Measurements from ENCODE around the gene CDKN2B-AS1. TPM values are rescaled to one million over a fixed set of nuclear protein-coding genes. Genes with fewer than 3 reads are reported as not detected.
A peak's percentile ranks its signal among the peaks of the same experiment; 100 is the strongest.

Gene CDKN2B-AS1
- total and polyA plus RNA-seq, 10 donors, result 0.90 to 6.6 (median 2.5) TPM

GRCh38 chr9:22009506-22009867, 14.9 kb downstream of the CDKN2B-AS1 start:
- peak in 1 of 3 donors; percentile 77 for TF ChIP-seq POLR2AphosphoS5 (IDR thresholded peaks at IDR 0.05)
- TF ChIP-seq CTCF (IDR thresholded peaks at IDR 0.05 in 8 of 11, conservative IDR thresholded peaks at IDR 0.05 in 3 of 11), result no peak
- TF ChIP-seq POLR2A (IDR thresholded peaks at IDR 0.05), result no peak
- peaks cover 4 to 73% (median 32%) of the 10 kb centered on the region in 7 donors for H3K27me3 ChIP-seq (replicated peaks in 1 of 7)
- intact Hi-C loops (cut with DNase I; ENCODE audit: low total_unique reads), result no loop called here
- H3K9me3 ChIP-seq, result no peaks in the 10 kb centered on the region
- H3K4me1 ChIP-seq, result peaks cover 8 to 52% (median 29%) of the 10 kb centered on the region in 6 donors
- H3K27ac ChIP-seq, result peak overlapping the region in 5 of 8 donors; percentile 83 to 89 (median 86)
- peaks cover 0 to 11% (median 0%) of the 10 kb centered on the region in 6 donors for H3K36me3 ChIP-seq
- 8 to 11% (median 9%) methylated on average over 6 of the region's 6 CpGs for WGBS, 5 donors
- peak overlapping the region; percentile 65 to 90 (median 75) for H3K4me3 ChIP-seq
- DNase-seq, result no peak

DNA sequence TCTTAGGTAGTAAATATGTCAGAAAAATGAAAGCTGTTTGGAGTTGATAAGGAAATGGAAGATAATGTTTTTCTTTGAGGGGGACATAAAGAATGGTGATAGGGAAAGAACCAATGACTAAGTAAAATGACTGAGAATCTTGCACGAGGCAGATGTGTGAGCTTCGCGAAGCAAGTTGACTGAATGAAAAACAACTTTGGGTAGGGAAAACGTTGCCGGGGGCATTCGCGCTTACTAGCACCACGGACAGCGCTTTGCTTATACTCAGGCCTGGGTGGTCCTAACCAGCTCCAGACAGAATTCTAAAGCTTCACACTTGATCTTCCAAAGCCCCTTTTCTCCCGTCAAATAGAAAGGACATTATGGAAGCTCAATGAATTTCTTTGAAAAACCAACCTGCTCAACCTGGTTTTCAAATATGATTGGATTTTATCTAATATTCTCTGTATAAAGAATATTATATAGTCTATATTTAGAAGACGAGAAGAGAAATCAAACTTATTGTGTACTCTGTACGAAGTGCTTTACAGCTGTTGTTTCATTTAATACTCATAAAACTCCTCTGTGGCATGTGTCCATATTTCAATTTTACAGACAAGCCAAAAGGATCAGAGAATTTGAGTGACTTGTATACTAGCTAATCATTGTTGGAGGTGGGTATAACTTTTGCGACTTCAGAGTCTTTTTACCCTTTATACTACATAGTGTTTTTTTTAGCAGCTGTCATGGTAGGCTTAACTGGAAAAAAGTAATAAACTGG, 16.5 kb downstream of the CDKN2B-AS1 start:
- no peak overlapping the region for H3K4me3 ChIP-seq
- no peak overlapping the region for H3K27ac ChIP-seq
- DNase-seq, result peak; percentile 52
- peaks cover 4 to 58% (median 18%) of the 10 kb centered on the region in 7 donors for H3K27me3 ChIP-seq (replicated peaks in 1 of 7)
- peaks cover 0 to under 1% (median 0%) of the 10 kb centered on the region in 6 donors for H3K36me3 ChIP-seq
- TF ChIP-seq POLR2A (IDR thresholded peaks at IDR 0.05) (no peak), CTCF (IDR thresholded peaks at IDR 0.05 in 8 of 11, conservative IDR thresholded peaks at IDR 0.05 in 3 of 11) (no peak), POLR2AphosphoS5 (IDR thresholded peaks at IDR 0.05) (no peak)
- WGBS, 5 donors, result 23 to 26% (median 26%) methylated on average over 13 of the region's 13 CpGs
- no peaks in the 10 kb centered on the region for H3K9me3 ChIP-seq
- peaks cover 5 to 37% (median 19%) of the 10 kb centered on the region in 6 donors for H3K4me1 ChIP-seq
- intact Hi-C loops (cut with DNase I; ENCODE audit: low total_unique reads), result no loop called here

DNA sequence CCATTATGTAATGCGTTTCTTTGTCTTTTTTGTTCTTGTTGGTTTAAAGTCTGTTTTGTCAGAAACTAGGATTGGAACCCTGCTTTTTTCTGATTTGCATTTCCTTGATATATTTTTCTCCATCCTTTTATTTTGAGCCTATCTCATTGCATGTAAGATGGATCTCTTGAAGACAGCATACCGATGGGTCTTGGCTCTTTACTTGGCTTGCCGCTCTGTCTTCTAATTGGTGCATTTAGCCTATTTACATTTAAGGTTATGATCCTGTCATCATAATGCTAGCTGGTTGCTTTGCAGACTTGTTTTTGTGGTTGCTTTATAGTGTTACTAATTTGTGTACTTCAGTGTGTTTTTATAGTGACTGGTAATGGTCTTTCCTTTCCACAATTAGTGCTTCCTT, 27.8 kb downstream of the CDKN2B-AS1 start:
- intact Hi-C loops (cut with DNase I; ENCODE audit: low total_unique reads), result no loop called here
- Histone ChIP-seq H3K27ac (no peak overlapping the region), H3K36me3 (no peaks in the 10 kb centered on the region), H3K27me3 (replicated peaks in 1 of 7) (no peaks in the 10 kb centered on the region), H3K9me3 (peaks cover 0 to 12% (median 8%) of the 10 kb centered on the region in 8 donors), H3K4me1 (no peaks in the 10 kb centered on the region), H3K4me3 (no peak overlapping the region)
- no peak for TF ChIP-seq POLR2AphosphoS5 (IDR thresholded peaks at IDR 0.05)
- TF ChIP-seq POLR2A (IDR thresholded peaks at IDR 0.05), result no peak
- TF ChIP-seq CTCF (IDR thresholded peaks at IDR 0.05 in 8 of 11, conservative IDR thresholded peaks at IDR 0.05 in 3 of 11), result no peak
- no peak for DNase-seq
- 94 to 99% (median 97%) methylated on average over 3 of the region's 3 CpGs for WGBS, 5 donors

DNA sequence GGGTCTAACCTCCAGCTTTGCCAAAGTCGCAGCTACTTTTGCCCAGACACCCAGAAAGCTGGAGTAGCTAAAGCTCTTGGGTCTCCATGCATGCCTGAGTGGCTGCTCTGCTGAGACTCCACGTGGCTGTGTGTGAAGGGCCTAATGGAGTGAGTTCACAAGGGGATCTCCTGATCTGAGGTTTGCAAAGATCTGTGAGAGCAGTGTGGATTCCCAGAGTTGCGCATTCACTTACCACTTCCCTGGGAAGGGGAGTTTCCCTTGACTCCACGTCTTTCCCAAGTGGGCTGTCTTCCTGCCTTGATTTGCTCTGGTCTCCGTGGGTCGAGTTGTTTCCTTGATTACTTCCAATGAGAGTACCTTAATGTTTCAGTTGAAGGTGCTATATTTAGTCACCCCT, 32.1 kb downstream of the CDKN2B-AS1 start:
- H3K4me3 ChIP-seq, result no peak overlapping the region
- H3K36me3 ChIP-seq, result no peaks in the 10 kb centered on the region
- intact Hi-C loops (cut with DNase I; ENCODE audit: low total_unique reads), result no loop called here
- DNase-seq, result no peak
- no peaks in the 10 kb centered on the region for H3K27me3 ChIP-seq (replicated peaks in 1 of 7)
- TF ChIP-seq POLR2AphosphoS5 (IDR thresholded peaks at IDR 0.05), result no peak
- TF ChIP-seq CTCF (IDR thresholded peaks at IDR 0.05 in 8 of 11, conservative IDR thresholded peaks at IDR 0.05 in 3 of 11), result no peak
- H3K9me3 ChIP-seq, result no peaks in the 10 kb centered on the region
- peaks cover 0 to 13% (median 4%) of the 10 kb centered on the region in 6 donors for H3K4me1 ChIP-seq
- no peak overlapping the region for H3K27ac ChIP-seq
- 36 to 53% (median 46%) methylated on average over 5 to 6 of the region's 6 CpGs for WGBS, 5 donors
